HL-60 (cell line): ENCODE data around the gene BBS9.

ENCODE experiments used
- DNase-seq, 2 experiments: peaks; one replicate each; pipeline ENCODE4 v3.0.0-alpha.2; 2010 to 2020; ENCODE audit warnings: low read depth in 1 of 2, low spot score in 1 of 2
- H3K27ac ChIP-seq: fragments of 250-450 bp; sonication (Bioruptor Pico); replicated peaks from 2 replicates; pipeline ENCODE4 v1.5.1; 2020; ENCODE audit warnings: mild to moderate bottlenecking, moderate library complexity
- H3K27me3 ChIP-seq: fragments of 250-450 bp; sonication (Bioruptor Pico); 2 replicates; pipeline ENCODE4 v1.5.1; 2021; ENCODE audit warnings: mild to moderate bottlenecking, moderate library complexity; ENCODE audit not compliant: insufficient read depth, poor library complexity, severe bottlenecking
- H3K4me3 ChIP-seq: replicated peaks from 2 replicates; pipeline ENCODE4 v1.5.1; 2011; ENCODE audit warnings: mild to moderate bottlenecking, control low read depth, low read length; ENCODE audit not compliant: insufficient read depth
- GABPA ChIP-seq: IDR thresholded peaks from 2 replicates; pipeline ENCODE4 v1.6.1; 2012; ENCODE audit warnings: low read depth
- POLR2AphosphoS5 ChIP-seq: IDR thresholded peaks from 2 replicates; pipeline ENCODE4 v1.6.1; 2012; ENCODE audit warnings: low read depth
- REST ChIP-seq: IDR thresholded peaks from 2 replicates; pipeline ENCODE4 v1.6.1; 2012; ENCODE audit warnings: low read depth; ENCODE audit not compliant: insufficient replicate concordance
- SPI1 ChIP-seq: IDR thresholded peaks from 2 replicates; pipeline ENCODE4 v1.6.1; 2012; ENCODE audit warnings: low read depth, mild to moderate bottlenecking, borderline replicate concordance
- TF ChIP-seq, protein P1 (sequence below): IDR thresholded peaks from one replicate; pipeline ENCODE4 v1.5.1; 2011; ENCODE audit warnings: low read length, control low read depth, inconsistent platforms; ENCODE audit not compliant: insufficient read depth

The BBS9 gene

GRCh38 chr7:33152087-33152486 lies 22.7 kb downstream of the BBS9 start:
- Histone ChIP-seq H3K4me3 (no peak overlapping the region), H3K27ac (no peak overlapping the region), H3K27me3 (no peaks in the 10 kb centered on the region)
- TF ChIP-seq SPI1 (no peak), REST (no peak), POLR2AphosphoS5 (no peak), GABPA (no peak)
- TF ChIP-seq, protein P1, sequence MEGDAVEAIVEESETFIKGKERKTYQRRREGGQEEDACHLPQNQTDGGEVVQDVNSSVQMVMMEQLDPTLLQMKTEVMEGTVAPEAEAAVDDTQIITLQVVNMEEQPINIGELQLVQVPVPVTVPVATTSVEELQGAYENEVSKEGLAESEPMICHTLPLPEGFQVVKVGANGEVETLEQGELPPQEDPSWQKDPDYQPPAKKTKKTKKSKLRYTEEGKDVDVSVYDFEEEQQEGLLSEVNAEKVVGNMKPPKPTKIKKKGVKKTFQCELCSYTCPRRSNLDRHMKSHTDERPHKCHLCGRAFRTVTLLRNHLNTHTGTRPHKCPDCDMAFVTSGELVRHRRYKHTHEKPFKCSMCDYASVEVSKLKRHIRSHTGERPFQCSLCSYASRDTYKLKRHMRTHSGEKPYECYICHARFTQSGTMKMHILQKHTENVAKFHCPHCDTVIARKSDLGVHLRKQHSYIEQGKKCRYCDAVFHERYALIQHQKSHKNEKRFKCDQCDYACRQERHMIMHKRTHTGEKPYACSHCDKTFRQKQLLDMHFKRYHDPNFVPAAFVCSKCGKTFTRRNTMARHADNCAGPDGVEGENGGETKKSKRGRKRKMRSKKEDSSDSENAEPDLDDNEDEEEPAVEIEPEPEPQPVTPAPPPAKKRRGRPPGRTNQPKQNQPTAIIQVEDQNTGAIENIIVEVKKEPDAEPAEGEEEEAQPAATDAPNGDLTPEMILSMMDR, result no peak
- no peak for DNase-seq

GRCh38 chr7:33155811-33156210 lies 26.4 kb downstream of the BBS9 start:
- no peaks in the 10 kb centered on the region for H3K27me3 ChIP-seq
- no peak overlapping the region for H3K4me3 ChIP-seq
- TF ChIP-seq SPI1, result no peak
- no peak for TF ChIP-seq GABPA
- no peak for TF ChIP-seq REST
- TF ChIP-seq POLR2AphosphoS5, result no peak
- TF ChIP-seq, protein P1, result no peak
- DNase-seq, result no peak
- H3K27ac ChIP-seq, result no peak overlapping the region

DNA sequence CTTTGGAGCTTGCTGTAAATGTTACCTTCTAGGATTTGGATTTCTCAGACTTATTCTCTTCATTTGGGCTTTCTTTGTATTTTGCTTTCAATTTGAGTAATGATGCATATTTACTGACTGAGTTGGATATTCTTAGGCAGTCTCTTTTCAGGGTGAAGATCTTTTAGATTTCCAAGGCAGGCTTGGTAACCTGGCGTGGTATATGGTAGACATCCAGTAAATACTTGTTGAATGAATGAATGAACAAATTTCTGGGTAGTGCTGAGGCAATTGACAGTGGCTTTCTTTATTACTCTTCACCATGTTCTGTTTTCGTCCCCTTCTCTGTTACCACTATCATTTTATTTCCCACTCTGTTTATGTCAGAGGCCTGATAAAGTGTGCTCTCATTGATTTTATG lies 27.1 kb downstream of the BBS9 start:
- Histone ChIP-seq H3K4me3 (no peak overlapping the region), H3K27me3 (no peaks in the 10 kb centered on the region), H3K27ac (no peak overlapping the region)
- TF ChIP-seq SPI1 (no peak), GABPA (no peak), POLR2AphosphoS5 (no peak), REST (no peak)
- TF ChIP-seq, protein P1, result no peak
- DNase-seq, result no peak
